ENCODE results near the gene IQSEC3.

- TF ChIP-seq, protein P1, sequence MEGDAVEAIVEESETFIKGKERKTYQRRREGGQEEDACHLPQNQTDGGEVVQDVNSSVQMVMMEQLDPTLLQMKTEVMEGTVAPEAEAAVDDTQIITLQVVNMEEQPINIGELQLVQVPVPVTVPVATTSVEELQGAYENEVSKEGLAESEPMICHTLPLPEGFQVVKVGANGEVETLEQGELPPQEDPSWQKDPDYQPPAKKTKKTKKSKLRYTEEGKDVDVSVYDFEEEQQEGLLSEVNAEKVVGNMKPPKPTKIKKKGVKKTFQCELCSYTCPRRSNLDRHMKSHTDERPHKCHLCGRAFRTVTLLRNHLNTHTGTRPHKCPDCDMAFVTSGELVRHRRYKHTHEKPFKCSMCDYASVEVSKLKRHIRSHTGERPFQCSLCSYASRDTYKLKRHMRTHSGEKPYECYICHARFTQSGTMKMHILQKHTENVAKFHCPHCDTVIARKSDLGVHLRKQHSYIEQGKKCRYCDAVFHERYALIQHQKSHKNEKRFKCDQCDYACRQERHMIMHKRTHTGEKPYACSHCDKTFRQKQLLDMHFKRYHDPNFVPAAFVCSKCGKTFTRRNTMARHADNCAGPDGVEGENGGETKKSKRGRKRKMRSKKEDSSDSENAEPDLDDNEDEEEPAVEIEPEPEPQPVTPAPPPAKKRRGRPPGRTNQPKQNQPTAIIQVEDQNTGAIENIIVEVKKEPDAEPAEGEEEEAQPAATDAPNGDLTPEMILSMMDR (conservative IDR thresholded peaks at IDR 0.05; ENCODE audit: low read length) = no peak
- TF ChIP-seq EZH2phosphoT487 (IDR thresholded peaks at IDR 0.05; ENCODE audit: borderline replicate concordance, low read depth, low read length) = no peak
These were observed 11.6 kb upstream of the IQSEC3 start for GRCh38 chr12:54750-55535.

Measured in OCI-LY7 (cell line).